Lung microvascular endothelial cell (primary cell): ENCODE measurements around the gene SMPD1. TPM values are rescaled to one million over a fixed set of nuclear protein-coding genes. Genes with fewer than 3 reads are reported as not detected.
A peak's percentile ranks its signal among the peaks of the same experiment; 100 is the strongest.

ENCODE experiments used
- DNase-seq, 2 donors: peaks; one replicate each; pipeline versions ENCODE4 v3.0.0 to v3.0.0-alpha.2; 2010; ENCODE audit warnings: low read depth in 2 of 2
- total RNA-seq: library from RNA; depleted of rRNA; stranded (reverse); fragments of >200 nt; gene quantifications from 2 replicates; pipeline ENCODE4 v1.2.1, GENCODE V29; 2014

Gene SMPD1
- total RNA-seq = 14.6 and 20.0 TPM in 2 replicates

DNA sequence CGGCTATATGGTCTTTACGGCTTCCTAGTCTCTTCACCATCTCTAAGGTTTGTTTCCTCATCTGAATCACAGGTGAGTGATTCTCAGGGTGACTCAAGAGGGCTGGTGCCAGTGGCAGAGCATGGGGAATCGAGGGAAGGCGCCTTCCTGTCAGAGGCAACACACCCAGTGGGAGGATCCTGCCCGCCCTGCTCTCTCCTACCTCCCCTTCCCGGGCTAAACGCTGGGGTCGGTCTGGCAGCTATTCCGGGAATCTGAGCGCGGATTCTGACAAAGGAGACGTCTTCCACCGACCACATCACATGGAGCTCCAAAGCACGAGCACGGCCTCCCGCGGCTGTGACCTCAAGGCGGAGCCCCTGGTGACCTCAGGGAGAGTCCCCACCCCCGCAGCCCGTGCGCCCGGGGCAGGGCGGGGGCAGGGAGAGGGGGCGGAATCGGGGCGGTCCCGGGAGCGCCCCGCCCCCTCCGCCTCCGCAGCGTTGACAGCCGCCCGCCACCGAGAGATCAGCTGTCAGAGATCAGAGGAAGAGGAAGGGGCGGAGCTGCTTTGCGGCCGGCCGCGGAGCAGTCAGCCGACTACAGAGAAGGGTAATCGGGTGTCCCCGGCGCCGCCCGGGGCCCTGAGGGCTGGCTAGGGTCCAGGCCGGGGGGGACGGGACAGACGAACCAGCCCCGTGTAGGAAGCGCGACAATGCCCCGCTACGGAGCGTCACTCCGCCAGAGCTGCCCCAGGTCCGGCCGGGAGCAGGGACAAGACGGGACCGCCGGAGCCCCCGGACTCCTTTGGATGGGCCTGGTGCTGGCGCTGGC, at the start of gene SMPD1:
SMPD1 (plus strand) TSS at position 570 of the 813 bp plus-strand sequence; CDS start at position 695, 125 bp downstream.
- peak; percentile 89 to 93 for DNase-seq

DNA sequence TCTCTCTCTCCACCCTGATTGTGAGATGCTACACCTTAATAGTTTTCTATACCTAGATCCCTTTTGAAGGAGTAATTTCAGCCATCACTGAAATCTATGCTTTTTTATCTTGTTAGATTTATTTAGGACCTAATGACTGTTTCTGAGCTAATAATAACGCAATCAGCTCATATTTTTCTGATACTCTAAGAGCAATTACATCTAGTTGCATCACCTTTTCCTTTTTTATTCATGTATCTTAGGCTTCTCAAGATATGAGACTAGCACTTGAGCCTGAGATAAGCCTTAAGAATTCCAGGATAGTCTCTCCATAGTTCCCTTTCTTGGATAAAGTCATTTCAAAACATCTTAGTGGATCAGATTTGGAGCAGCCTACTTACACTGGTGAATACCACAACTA, 44.9 kb upstream of the SMPD1 start:
- DNase-seq = no peak

DNA sequence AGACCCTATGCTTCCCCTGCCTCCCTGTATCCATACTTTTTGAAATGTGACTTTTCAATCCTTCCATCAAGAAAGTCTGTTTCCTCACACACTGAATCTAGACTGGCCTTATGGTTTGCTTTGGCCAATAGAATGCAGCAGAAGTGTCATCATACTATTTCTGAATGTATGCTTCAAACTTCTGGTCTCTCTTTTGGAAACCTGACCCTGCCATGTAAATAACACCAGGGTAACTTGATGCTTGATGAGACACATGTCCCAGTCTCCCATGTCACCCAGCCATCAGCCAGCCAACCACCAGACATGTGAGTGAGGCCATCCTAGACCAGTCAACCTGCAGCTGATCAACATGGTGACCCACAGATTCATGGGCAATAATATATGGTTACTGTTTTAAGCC, 40.2 kb upstream of the SMPD1 start:
- DNase-seq = no peak

DNA sequence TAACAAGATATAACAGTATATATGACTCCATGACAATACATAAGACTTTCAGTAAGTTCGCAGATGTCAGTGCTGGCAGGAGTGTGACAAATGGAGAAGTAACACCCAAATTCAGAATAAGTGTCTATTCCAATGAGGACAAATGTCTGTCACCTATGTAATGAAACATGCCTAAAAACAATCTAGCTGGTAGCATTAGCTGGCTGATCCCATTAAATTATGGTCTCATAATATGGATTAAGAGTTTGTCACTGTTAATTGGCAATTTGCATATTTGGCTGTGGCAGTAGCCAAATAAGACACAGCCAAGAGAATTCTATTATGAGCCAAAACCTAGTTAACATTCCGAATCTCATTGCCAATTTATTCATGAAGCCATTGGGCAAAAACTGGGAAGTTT, 39.8 kb upstream of the SMPD1 start:
- no peak for DNase-seq

DNA sequence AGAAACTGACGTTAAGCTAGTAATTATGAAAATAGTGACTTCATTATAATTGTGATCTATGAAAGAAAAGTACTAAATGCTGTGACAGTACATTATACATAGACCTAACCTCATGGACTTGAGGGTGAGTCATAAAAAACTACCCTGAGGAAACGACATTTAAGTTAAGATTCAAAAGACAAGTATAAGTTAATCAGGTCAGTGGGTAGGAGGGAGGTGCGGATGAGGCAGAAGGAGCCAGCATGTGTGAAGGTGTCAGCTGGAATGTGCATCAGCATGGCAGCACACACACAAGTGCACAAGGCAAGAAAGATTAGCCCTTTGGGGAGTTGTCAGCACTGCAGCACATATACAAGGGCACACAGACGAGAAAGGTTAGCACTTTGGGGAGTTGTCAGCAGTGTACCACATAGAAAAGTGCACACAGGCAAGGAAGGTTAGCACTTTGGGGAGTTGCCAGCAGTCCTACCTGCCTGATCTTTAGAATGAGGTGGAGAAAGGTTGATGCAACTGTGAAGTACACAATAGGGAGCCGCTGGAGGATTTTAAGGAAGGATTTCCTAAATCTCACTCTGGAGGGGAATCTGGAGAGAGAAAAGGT, 38.4 kb upstream of the SMPD1 start:
- DNase-seq = no peak

DNA sequence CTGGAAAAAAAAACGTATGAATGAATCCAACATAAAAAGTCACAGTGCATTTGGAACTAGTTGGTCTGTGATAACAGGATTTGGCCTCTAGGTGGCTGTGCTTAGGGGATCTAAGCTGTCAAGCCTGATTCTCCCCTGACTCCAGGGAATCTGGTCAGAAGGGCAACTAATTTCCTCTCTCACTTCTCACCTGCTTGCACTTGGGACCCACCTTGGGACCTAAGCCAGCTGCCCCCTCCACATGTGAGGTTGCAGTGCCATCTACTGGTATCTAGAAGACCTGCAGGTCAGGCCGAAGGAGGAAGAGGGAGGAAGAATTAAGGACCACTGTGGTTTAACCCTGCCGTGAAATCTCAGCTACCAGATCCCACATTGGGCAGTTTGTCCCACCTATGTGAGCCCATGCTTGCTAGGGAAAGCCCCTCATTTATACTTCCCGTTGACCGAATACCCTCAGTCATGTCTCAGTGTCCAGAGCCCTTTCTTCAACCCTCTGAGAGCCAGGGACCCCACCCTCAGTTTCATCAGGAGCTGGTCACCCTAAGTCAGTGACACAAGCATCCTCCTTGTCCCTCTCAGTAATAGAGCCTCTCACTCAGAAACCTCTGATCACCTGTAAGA, 36.8 kb upstream of the SMPD1 start:
- peak; percentile 50 to 77 for DNase-seq

DNA sequence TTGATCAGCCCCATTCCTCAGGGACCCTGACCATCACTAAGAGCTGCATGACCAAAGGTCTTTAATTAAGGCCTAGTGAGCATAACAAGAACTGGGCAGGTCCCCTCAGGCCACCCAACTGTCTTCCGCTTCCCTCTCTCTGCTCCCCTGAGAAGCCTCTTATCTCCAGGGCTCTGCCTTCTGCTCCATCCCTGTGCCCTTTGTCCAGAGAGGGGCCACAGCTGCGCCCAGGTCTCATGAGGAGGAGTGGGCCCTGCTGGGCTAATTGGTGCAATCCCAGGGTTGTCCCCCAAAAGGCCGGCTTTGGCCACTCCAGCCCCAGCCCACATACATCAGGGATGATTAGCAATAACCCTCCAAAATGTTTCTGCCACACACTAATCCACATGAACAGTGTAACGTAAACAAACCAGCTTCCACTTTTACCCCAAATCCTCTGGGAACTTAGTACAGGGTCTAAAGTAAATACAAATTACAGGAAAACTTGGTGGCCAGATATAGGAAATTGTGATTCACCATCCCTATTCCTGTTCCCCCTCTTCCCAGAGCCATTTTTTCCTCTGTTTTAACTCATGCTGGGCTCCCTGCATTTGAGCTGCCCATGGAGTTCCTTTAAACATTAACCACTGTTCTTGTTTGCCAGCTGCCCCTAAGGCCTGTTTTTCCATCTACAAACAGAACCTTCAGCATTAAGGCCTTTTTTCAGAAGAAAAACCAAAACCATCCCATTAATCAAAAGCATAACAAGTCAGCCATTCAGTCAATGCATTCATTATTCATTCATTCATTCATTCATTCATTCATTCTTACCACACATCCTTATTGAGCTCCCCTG, 35.4 kb upstream of the SMPD1 start:
- peak; percentile 54 to 58 for DNase-seq

DNA sequence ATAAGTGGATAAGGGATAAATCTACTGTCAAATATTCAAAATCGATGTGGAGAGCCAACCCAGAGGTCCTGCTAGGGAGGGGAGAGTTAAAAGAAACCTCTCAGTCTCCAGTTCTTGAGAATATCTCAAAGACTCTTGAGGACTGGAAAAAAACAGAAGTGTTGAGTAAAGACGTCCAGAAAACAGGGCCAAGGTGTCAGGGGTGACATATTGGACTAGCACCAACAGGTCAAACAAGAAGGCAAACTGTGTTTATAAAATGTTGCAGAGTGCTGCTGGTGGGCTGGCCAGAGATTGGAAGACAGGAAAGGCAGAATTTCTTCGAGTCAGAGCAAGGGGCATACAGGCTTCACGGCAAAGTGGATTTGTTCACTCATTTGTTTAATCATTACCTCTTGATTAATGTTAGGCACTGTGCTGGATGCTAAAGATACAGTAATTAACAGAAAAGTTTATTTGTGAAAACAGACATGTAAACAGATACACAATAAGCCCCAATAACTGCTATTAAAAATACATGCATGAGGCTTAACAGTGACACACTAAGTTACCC, 33.7 kb upstream of the SMPD1 start:
- DNase-seq = no peak

DNA sequence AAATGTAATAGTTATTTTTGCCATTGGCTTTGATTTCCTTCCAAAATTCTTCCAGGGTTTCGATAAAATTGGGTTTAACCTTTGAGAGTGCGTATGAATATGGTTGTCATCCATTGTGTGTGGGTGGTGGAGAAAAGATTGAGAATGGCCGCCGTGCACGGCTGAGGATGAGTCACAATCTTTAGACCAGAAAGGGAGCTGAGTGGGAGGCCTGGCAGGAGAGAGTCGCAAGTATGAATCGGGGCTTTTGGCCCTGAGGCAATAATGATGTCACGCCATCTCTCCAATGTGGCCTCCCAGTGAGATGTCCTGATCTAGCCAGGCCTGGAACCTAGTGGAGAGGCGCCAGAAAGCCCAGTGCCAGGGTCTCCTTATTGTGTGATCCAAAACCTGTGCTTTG, 33.1 kb upstream of the SMPD1 start:
- peak in 1 of 2 donors; percentile 39 for DNase-seq

DNA sequence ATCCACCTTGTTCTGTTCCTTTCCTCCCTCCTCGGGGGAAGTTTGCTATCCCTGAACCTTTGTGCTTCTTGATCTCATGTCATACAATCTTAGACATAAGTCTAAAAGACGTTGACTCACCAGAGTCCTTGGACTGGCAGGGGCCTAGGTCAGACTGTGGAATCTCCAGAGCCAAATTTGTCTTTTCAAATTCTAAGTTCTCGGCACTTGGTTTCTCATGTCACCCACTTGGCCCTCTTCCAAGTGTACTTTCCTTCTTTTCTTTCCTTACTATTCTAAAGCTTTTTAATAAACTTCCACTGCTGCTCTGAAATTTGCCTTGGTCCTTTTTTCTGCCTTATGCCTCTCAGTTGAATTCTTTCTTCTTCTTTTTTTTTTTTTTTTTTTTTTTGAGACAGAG, 30.1 kb upstream of the SMPD1 start:
- DNase-seq = no peak

DNA sequence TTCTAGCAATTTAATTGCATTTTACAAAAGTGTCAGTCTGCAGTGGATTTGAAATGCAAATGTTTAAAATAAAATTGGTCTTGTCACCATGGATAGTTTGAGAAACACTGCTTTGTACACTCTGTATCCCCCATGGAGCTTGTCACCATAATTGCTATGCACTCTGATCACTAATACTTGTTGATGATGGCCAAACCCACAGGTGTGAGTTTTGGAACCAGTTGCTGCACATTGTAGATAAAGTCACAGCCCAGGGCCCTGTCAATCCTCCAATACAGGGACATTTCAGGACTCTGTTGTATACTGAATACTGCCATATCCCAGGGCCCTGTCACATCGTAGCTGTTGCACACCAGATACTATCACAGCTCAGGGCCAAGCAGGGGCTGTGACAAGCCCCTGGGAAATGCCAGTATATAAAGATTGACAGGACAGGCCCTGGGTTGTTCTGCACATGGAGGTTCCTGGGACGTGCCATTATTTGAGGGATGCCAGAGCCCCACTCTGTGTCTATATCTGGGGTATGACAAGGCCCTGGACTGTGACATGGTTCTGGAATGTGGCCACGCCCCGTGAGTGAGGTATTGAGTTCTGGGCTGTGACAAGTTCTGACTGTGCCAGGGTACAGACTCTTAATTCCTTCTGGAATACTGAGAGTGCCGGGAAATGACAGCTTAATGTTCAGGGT, 27.9 kb upstream of the SMPD1 start:
- DNase-seq = no peak

DNA sequence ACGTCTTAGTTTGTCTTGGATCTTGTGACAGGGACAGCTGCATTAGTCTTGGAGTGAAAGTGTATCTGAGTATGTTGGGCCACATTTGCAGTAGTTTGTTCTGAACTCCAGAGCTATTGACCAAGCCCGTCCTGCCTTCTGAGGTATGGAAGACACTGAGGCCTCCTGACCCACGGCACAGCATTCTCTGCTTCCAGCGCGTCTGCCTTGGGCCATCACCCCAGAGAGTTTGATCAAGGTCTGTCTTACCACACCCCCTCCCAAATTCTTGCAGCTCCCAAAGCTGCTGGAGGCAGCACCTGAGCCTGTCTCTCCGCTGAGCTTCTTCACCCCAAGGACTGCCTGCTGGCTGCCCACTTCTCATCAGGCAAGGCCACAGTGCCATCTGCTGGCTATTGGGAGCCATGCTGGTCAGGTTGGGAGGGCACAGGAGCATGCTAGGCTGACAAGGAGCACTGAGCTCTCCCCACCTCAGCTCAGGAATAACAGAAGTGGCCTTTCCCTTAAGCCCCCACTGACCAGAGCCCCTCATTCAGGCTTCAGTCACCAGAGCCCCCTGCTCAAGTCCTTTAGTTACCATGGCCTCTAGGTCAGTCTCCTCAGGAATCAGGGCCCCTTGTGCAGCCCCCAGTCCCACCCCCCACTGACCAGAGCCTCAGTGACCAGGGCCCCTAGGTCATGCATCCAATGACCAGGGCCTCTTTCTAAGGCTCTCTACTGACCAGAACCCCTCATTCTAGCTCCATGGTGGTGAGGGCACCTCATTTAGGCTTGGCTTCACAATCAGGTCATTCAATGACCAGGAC, 27.2 kb upstream of the SMPD1 start:
- peak; percentile 83 to 88 for DNase-seq

DNA sequence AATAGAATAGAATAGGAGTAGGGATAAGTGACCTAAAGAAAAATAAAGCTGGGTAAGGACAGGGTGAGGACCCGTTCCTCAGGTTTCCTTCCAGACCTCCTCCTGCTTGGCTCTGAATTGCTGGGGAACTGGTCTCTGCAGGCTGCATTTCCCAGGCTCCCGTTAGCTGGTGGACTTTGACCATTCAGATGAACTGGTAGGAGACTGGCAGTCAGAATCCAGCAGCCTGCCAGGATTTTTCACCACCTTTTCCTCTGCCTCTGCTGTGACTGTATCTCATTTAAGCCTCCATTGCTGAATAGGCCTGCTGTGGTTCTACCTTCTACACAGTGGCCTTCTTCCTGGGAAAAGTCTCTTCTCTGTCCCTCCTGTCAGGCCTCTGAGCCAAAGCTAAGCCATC, 24.6 kb upstream of the SMPD1 start:
- no peak for DNase-seq

DNA sequence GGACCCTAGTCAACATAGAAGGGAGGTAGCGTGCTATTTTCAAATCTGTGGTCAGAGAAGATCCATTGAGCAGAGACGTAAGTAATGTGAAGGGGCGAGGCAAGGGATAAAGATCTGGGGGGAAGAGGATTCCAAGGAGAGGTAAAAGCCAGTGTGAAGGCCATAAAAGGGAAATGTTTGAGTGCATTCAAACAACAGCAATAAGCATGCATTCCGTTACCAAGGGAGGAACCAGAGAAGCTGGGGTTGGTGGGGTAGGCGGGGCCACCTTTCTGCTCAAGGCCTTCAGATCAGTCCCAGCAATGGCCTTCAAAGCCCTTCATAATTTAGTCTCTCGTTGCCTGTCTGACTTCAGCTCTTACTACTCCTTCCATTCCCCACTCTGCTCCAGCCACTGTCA, 18.4 kb upstream of the SMPD1 start:
- DNase-seq = no peak

DNA sequence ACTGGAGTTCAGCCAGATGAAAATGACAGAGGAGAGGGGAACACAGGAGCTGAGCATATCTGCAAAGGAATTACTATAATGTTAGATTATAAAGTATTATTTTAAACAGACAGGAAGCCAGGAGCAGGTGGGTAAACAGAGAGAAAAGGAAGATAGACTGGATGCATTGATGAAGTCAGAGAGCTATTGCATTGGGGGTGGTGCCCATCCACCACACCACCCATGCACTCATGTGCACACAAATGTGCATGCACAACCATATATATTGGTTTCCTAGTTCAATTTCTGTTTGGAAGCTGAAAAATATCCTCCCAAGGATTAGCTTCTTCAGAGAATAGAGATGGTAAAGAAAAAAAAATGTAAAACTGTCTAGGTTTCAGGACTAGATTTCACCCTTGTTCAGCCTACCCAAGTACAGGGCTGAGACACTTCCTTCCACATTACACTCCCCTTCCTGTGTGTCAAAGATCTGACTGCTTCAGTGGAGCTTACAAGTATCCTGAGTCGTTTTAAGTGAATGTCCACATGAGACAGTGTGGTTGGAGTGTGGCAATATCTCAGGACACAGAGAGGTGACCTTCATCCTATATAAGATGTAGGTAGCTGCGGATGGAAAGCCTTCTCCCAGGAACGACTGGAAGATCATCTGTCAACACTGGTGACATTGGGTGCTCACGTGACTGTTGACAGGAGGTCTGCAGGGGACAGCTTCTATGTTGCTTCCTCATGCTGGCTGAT, 12.2 kb upstream of the SMPD1 start:
- DNase-seq = peak in 1 of 2 donors; percentile 85

DNA sequence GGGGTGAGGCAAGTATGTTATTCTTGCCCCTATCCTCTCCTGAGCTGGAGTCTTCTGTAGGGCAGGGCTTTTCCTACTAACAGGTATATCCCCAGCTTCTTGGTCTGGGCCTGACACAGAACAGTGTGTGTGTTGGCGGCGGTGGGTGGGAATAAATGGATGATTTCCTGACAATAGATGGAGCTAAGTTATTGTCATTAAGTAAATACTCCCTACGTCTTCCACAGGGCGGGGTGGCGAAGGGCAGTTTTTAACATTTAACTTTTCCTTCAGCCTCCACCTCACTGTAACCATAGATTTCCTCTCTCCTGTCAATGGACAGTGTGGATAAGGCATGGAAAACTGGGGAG, 11.7 kb upstream of the SMPD1 start:
- DNase-seq = no peak

DNA sequence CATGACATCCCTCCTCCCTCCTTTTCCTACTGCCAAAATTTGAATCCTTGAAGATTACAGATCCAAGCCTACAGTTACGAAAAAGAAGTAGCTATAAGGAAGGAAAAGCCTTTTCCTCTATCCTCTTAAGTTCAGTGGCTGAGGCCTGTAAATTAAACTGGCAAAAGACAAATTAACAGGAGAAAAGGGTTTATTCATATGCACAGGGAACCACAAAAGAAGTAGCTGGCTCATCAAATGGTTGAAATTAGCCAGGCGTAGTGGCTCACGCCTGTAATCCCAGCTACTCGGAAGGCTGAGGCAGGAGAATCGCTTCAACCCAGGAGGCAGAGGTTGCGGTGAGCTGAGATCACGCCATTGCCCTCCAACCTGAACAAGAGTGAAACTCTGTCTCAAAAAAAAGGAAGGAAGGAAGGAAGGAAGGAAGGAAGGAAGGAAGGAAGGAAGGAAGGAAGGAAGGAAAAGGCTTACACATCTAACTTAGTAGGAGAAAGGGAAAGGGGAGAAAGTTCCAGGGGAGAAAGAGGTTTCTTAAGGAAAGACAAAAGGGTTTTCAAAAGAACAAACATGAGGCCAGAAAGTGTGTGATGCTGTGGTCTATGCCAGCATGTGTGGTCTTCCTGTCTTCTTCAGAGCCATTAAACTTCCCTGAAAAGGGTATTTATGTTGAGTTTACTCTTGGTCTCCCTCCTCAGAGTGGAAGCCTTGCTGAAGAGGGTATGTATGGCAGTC, 5.1 kb upstream of the SMPD1 start:
- DNase-seq = no peak

DNA sequence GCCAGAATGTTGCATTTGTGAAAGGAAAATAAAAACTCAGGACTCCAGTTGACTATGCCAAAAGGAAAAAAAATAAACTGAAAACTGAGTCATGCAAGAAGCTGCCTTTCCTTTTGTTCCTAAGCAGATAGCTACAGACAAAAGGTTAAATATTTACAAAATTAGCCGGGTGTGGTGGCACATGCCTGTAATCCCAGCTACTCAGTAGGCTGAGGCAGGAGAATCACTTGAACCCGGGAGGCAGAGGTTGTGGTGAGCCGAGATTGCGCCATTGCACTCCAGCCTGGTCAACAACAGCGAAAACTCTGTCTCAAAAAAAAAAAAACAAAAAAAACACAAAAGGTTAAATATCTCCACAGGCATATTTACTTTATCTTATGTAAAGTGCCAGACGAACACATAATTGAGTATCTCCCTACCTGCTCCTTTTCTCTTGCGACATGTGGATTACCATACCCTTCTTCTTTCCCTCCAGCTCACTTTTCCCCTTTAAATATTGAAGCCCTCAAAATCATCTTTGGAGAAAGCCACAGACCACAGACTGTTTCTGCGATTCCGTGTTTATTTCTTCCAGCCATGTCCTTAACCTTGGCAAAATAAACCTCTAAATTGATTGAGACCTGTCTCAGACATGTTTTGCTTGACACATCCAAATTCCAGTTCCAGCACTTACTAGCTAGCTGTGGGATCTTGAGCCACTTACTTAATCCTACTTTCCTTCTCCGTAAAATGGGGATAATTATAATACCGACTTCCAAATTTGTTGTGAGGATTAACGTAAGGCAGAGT, 2.3 kb upstream of the SMPD1 start:
- DNase-seq = peak; percentile 45 to 58
